ENCODE data around the gene PPP4C.
"Not testable (repeated sequence)": the region's sequence is repeated elsewhere in the genome, so short reads cannot be mapped to it uniquely, and the experiment has no call there.

PPP4C gene

DNA sequence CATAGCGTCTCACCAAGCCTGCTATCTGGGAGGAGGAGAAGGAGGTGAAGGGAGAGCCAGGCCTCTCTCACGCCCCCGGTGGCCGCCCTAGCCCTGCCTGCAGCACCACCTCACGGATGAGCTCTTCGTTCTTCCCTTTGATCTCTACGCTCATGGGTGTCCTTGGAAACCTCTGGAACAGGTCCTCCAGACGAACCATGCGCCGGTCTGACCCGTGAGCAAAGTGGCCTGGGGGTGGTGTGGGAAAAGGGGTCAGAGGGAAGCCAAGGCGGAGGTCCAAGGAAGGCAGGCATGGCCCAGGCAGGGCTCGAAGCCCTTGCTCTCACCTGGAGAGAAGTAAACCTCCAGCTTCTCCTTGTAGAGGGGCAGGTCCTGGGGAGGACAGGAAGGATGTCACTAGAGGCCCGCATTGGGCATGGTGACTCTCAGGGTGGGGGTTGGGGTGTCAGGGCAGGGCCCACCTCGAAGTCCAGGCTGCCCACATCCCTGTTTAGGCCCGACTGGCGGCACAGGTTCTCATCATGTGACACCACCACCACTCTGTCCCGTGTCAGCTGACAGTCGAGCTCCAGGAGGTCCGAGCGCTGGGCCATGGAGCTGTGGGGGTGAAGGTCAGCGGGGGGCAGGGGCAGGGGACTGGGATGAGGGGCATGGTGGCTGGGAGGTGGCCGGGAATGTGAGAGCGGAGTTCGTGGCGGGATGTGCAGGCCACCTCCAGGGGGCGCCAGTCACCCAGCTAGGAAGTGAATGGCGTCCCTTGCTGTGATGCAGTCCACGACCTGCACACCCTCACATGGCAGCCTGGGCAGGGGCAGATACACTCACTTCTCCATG is 36.6 kb downstream of the PPP4C start:
- DNase-seq (ENCODE audit: insufficient read length, low spot score), result no peak
- TF ChIP-seq POLR2A (IDR thresholded peaks at IDR 0.05; ENCODE audit: low read depth, low read length), result no peak
- no peak for FAIRE-seq

GRCh38 chr16:30113031-30113710 is 37.4 kb downstream of the PPP4C start, which contains the start of gene GDPD3:
Gene GDPD3 (minus strand): TSS chr16:30113537. CDS start chr16:30113478, 59 bp downstream.
- peak; percentile 70 for DNase-seq (ENCODE audit: insufficient read length, low spot score)
- no peak for TF ChIP-seq POLR2A (IDR thresholded peaks at IDR 0.05; ENCODE audit: low read depth, low read length)
- FAIRE-seq, result no peak

DNA sequence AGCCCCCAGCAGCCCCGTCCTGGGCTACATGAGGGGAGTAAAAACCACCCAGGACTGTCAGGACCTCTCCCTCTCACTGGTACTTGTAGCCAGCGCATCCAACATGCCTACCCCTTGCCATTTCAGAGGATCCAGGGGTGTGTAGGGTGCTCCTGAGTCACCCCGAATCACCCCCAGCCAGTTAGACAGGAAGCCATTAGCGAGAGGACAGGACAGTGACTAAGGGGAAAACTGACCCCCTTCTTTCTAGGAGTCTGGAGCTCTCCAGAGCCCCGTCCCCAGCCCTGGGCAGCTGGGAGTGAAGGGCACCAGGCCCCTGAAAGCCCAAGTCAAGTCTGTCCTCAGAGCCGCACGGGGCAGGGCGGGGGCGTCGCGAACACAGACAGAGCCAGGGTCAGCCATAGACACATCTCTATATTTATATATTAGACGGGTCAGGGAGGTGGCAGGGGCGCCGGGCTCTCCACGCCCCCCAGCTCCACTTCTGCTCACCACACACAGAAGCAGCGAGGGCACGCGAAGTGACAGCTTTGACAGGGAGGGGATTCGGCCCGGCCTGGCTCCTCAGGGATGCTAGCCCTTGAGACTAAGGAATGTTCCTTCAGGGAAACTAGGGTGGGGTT is 38.0 kb downstream of the PPP4C start:
- FAIRE-seq (no peak), DNase-seq (ENCODE audit: insufficient read length, low spot score) (no peak)
- no peak for TF ChIP-seq POLR2A (IDR thresholded peaks at IDR 0.05; ENCODE audit: low read depth, low read length)

DNA sequence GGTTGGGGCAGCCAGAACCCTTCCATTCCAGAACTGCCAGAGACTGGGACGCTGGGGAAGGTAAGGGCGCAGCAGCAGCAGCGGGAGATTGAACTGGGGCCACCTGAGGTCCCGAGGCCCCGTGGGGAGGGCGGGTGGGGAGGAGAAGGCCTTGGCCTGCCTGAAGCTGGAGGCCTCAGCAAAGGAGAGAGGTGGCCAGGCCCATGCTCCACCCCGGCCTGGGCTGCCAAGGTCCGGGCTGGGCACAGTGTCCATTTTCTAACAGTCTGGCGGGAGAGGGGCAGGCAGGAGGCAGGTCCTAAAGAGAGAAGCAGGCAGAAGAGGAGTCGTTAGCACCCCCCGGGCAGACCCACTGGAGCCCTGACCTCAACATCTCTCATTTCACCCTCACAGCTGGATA is 38.6 kb downstream of the PPP4C start:
- DNase-seq (ENCODE audit: insufficient read length, low spot score), result no peak
- FAIRE-seq, result no peak
- TF ChIP-seq POLR2A (IDR thresholded peaks at IDR 0.05; ENCODE audit: low read depth, low read length), result no peak

- not testable (repeated sequence) for FAIRE-seq; DNase-seq (ENCODE audit: insufficient read length, low spot score)
Measured at GRCh38 chr16:30114833-30115232, 39.0 kb downstream of the PPP4C start.

DNA sequence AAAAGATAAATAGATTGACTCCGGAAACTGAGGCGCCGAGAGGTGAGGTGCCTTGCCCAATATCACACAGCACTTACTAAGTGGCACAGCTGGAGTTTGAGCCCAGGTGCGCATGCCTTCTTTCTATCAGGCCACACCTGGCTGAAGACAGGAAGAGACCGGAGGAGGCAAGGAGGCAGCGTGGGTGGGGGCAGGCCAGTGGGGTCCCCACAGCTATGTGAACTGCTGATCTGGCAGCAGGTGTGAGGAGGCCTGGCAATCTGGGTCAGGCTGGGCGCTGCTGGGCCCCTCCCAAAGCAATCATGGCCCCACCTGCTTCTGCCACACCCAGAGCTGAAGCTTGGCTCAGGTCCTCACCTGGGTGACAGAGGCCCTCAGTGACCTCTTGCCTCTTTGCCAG is 39.4 kb downstream of the PPP4C start:
- FAIRE-seq (no peak), DNase-seq (ENCODE audit: insufficient read length, low spot score) (no peak)
- no peak for TF ChIP-seq POLR2A (IDR thresholded peaks at IDR 0.05; ENCODE audit: low read depth, low read length)

DNA sequence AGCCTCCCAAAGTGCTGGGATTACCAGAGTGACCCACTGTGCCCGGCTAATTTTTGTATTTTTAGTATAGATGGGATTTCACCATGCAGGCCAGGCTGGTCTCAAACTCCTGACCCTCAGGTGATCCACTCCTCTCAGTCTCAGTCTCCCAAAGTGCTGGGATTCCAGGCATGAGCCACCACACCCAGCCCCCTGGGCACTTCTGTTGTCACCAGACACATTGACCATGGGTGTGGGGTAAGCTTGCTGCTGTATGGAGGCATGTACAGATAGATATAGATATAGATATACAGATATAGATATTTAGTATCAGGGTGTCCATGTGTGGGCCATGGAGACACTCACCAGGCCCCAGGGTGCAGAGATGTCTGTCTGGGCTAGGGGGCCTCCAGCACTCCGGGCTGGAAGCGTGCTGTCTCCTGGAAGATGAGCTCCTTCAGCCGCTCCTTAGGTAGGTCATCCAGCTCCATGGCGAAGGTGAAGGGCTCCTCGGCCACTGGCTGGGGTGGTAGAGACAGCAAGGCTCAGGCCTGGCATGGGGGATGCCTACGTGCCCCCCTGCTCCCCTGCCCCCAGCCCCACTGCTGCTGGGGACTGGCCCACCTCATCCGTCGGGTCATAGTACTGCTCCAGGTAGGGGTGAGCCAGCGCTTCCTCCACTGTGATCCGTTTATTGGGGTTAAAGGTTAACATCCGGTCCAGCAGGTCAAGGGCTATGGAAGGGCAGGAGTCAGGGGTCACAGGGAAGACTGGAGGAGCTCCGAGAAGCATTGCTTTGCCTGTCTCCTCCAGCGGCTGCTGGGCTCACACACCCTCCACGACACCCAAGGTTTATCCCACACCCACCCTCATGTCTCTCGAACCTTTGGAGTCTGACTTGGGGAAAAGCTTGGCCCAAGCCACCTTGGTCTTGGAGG is 40.8 kb downstream of the PPP4C start:
- no peak for DNase-seq (ENCODE audit: insufficient read length, low spot score)
- no peak for TF ChIP-seq POLR2A (IDR thresholded peaks at IDR 0.05; ENCODE audit: low read depth, low read length)
- no peak for FAIRE-seq

DNA sequence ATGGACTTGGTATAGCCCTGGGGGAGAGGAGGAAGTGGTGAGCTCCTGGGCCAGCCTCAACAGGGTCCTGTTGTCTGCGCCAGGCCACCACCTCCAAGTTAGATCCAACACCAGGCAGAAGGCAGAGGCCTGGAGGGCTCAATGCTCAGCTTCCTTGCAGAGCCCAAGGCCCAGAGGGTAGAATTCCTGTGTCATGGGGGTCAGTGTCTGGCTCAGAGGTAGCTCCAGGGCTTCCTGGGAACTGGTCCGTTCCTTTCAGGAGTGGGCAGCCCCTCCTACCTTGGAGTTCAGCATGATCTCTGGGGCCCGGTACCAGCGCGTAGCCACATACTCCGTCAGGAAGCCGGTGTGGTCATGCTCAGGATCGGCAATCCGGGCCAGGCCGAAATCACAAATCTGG is 42.0 kb downstream of the PPP4C start:
- no peak for TF ChIP-seq POLR2A (IDR thresholded peaks at IDR 0.05; ENCODE audit: low read depth, low read length)
- DNase-seq (ENCODE audit: insufficient read length, low spot score) (no peak), FAIRE-seq (no peak)

DNA sequence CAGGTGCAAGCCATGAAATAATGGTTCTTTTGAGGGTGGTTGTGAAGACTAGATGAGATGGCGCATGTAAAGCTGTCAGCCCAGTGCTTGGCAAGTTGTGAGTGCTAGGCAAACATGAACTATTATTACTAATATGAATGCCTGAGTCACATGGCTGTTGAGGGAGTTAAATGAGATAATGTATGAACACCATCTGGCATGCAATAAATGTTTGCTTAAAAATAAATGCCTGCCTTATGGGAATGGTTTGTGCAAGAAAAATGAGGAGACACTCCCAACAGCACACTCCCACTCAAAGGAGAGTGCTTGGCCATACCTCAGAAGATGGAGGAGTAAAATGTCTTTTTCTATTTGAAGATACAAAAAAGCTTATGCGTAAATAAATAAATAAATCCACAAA is 43.6 kb downstream of the PPP4C start:
- FAIRE-seq (no peak), DNase-seq (ENCODE audit: insufficient read length, low spot score) (no peak)
- TF ChIP-seq POLR2A (IDR thresholded peaks at IDR 0.05; ENCODE audit: low read depth, low read length), result no peak

DNA sequence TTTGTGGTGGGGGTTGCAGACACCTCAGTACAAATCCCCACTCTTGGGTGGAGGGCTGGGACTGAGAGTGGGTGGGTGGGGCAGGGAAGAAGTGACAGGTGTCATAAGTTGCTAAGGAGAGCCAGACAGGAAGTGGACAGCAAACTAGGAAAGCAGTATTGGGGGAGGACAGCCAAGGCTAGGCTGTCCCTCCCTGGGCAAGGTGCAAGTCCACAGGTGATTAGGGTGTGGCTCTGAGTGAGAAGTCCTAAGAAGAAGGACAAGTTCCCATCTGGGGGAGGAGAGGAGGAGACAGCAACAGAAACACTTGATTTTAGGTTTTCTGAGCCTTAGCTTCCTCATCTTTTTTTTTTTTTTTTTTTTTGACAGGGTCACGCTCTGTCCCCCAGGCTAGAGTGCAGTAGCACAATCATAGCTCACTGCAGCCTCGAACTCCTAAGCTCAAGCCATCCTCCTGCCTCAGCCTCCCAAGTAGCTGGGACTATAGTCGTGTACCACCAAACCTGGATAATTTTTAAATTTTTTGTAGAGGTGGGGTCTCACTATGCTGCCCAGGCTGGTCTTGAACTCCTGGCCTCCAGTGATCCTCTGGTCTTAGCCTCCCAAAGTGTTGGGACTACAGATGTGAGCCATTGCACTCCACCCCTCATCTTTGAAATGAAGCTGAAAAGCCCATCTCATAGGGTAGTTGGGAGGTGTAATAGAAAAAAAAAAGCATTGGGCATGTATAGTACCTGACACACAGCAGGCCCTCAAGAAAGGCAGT is 44.7 kb downstream of the PPP4C start:
- DNase-seq (ENCODE audit: insufficient read length, low spot score), result no peak
- no peak for FAIRE-seq
- no peak for TF ChIP-seq POLR2A (IDR thresholded peaks at IDR 0.05; ENCODE audit: low read depth, low read length)

- FAIRE-seq (no peak), DNase-seq (ENCODE audit: insufficient read length, low spot score) (no peak)
- TF ChIP-seq POLR2A (IDR thresholded peaks at IDR 0.05; ENCODE audit: low read depth, low read length), result no peak
Measured at GRCh38 chr16:30121741-30122571, 46.2 kb downstream of the PPP4C start.

DNA sequence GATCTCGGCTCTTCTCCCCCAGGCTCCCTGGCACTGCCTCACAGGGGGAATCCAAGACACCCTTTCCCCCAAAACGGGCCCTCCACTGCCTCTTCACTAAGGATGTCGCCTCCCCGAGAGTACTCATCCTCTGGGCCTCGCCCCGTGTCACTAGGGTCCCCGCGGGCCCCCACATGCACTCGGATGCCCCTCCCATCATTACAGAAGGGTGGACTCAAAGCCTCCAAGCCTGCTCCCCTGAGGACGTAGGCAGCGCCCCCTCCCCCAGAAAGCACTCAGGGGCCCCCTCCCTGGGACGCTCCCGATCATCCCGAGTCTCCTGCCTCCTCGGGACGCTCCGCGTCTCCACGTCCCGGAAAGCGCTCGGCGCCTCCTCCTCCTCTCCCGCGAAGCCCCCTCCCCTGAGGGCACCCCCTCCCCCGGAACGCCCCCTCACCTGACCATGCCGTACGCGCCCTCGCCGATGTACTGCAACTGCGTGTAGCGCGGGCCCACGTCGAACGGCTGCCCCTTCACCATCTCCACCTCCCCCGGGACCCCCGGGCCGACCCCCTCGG is 46.9 kb downstream of the PPP4C start:
- no peak for TF ChIP-seq POLR2A (IDR thresholded peaks at IDR 0.05; ENCODE audit: low read depth, low read length)
- no peak for DNase-seq (ENCODE audit: insufficient read length, low spot score)
- no peak for FAIRE-seq

Data from H54 (cell line).